GM12872 (cell line): ENCODE data around the gene F7.

ENCODE experiments used
- CTCF ChIP-seq: IDR thresholded peaks from 3 replicates; pipeline ENCODE4 v1.5.1; 2011; ENCODE audit warnings: low read depth, mild to moderate bottlenecking, low read length, moderate library complexity; ENCODE audit not compliant: insufficient read depth

F7 gene

DNA sequence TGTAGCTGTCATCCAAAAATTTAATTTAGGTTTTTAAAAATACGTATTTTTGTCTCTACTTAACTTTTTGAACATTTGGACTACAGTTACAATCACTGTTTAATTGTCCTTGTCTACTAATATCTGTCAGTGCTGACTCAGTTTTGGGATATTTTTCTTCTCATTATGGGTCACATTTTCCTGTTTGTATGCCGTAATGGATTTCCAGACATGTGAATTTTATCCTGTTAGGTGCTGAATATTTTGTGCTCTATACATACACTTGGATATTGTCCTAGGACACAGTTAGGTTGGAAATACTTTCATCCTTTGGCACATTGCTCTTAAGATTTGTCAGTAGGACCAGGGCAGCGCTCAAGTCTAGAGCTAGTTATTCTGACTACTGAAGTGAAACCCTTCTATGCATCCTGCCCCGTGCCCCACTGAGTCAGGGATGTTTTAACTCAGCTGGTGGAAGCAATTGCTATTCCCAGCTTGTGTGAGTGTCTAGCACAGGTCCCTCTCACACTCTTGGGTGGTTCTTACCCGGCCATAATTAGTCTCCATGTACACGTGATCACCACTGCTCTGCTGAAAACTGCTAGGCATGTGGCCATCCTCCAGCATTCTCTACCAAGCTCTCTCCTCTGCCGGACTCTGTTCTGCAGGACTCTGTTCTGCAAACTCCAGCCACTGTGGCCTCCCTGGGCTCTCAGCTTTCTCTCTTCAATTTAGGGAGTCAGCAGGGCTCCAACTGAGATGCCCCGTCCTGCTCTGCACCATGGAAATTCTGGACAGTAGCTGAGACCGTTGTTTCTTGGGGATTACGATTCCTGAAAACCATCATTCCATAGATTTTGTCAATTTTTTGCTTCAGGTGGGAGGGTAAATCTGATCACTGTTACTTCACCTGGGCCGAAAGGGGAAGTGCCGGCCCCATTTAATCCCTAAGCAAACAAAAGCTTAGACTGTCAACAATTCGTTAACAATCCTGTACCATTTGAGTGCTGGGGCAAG is 64.0 kb downstream of the F7 start:
- no peak for TF ChIP-seq CTCF
